HG02840 (cell line): ENCODE results near the gene SLC35F6.
"Not testable (repeated sequence)": the region's sequence is repeated elsewhere in the genome, so short reads cannot be mapped to it uniquely, and the experiment has no call there.

Experiments used
- ATAC-seq: cut with Tn5 transposase; IDR thresholded peaks from one replicate; pipeline ENCODE4 v1.9.1; 2021; ENCODE audit warnings: mild to moderate bottlenecking, moderate library complexity, moderate number of reproducible peaks; ENCODE audit not compliant: unreplicated experiment, low FRiP score

Gene SLC35F6

GRCh38 chr2:26754972-26755670 lies 9.0 kb upstream of the SLC35F6 start:
- ATAC-seq: no peak

GRCh38 chr2:26756337-26756736 lies 7.7 kb upstream of the SLC35F6 start:
- ATAC-seq: no peak

- ATAC-seq: no peak
These were observed 6.0 kb upstream of the SLC35F6 start for GRCh38 chr2:26757873-26758789.

- ATAC-seq: no peak
These were observed 5.2 kb upstream of the SLC35F6 start for GRCh38 chr2:26758790-26759321.

- ATAC-seq: no peak
These were observed 4.2 kb upstream of the SLC35F6 start for GRCh38 chr2:26759845-26760244.

GRCh38 chr2:26760991-26761390 lies 3.1 kb upstream of the SLC35F6 start:
- ATAC-seq: not testable (repeated sequence)

- ATAC-seq: no peak
These were observed 1.1 kb upstream of the SLC35F6 start for GRCh38 chr2:26763019-26763418.

GRCh38 chr2:26764906-26765305 lies 822 bp downstream of the SLC35F6 start:
- ATAC-seq: no peak

- ATAC-seq: no peak
These were observed 1.6 kb downstream of the SLC35F6 start for GRCh38 chr2:26765475-26766200.

- ATAC-seq: no peak
These were observed 3.0 kb downstream of the SLC35F6 start for GRCh38 chr2:26767129-26767528.

- no peak for ATAC-seq
These were observed 3.9 kb downstream of the SLC35F6 start for GRCh38 chr2:26767894-26768487.

- ATAC-seq: no peak
These were observed 4.6 kb downstream of the SLC35F6 start for GRCh38 chr2:26768759-26769088.

GRCh38 chr2:26769089-26769761 lies 5.1 kb downstream of the SLC35F6 start:
- ATAC-seq: no peak

GRCh38 chr2:26770986-26771586 lies 7.0 kb downstream of the SLC35F6 start:
- ATAC-seq: no peak

- ATAC-seq: no peak
These were observed 8.2 kb downstream of the SLC35F6 start for GRCh38 chr2:26772064-26773001.

- ATAC-seq: no peak
These were observed 12.2 kb downstream of the SLC35F6 start for GRCh38 chr2:26776195-26776800.

GRCh38 chr2:26778098-26778497 lies 14.0 kb downstream of the SLC35F6 start:
- ATAC-seq: no peak

- ATAC-seq: no peak
These were observed 14.4 kb downstream of the SLC35F6 start for GRCh38 chr2:26778507-26778906.
